COLO829 (cell line): ENCODE results near the gene CIDEA.

Source experiments
- DNase-seq: peaks from one replicate; pipeline ENCODE4 v3.0.0; 2012; ENCODE audit warnings: low spot score

The CIDEA gene

DNA sequence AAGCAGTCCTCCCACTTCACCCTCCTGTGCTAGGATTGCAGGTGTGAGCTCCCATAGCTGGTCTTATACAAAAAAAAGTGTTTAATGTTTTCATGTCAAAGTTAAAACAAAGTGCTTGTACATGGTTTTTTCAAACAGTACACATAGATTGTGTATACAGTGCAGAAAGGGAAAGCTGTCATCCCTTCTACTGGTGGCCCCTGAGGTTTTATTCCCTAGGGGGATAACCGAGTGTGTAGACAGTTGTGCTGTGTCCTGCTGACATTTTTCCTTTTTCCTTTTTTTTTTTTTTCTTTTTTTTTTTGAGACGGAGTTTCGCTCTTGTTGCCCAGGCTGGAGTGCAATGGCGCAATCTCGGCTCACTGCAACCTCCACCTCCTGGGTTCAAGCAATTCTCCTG is 64.7 kb downstream of the CIDEA start:
- DNase-seq: no peak

DNA sequence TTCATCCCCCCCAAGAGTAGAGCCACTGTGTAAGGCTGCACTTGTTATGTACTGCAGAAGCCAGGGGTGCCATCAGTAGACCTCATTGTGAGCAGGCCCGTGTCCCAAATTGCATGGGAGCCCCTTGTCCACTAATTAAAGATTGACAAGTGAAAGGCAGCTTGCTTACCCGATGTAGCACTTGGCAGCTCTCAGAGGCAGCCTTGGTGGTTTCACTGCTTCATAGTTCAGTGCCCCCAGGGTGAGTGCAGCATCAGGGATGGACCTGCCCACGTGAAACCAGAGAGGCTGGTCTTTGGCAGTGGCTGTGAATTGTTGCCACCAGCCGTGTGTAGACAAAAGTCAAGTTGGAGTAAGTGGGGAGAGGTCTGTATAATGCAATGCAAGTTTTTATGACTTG is 67.2 kb downstream of the CIDEA start:
- no peak for DNase-seq

DNA sequence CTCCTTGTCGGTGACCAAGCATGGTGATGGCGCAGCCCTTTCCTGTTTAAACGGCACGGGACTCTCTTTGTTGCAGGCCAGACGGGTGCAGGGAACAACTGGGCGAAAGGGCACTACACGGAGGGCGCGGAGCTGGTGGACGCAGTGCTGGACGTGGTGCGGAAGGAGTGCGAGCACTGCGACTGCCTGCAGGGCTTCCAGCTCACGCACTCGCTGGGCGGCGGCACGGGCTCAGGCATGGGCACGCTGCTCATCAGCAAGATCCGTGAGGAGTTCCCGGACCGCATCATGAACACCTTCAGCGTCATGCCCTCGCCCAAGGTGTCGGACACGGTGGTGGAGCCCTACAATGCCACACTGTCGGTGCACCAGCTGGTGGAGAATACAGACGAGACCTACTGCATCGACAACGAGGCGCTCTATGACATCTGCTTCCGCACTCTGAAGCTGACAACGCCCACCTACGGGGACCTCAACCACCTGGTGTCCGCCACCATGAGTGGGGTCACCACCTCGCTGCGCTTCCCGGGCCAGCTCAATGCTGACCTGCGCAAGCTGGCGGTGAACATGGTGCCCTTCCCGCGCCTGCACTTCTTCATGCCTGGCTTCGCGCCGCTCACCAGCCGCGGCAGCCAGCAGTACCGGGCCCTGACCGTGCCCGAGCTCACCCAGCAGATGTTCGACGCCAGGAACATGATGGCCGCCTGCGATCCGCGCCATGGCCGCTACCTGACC is 71.0 kb downstream of the CIDEA start:
- no peak for DNase-seq

- no peak for DNase-seq
Measured at GRCh38 chr18:12325726-12326245, 71.6 kb downstream of the CIDEA start.

- no peak for DNase-seq
Measured at GRCh38 chr18:12326711-12327460, 72.7 kb downstream of the CIDEA start.
